MCF 10A (cell line): ENCODE measurements around the gene MROH9. TPM values are rescaled to one million over a fixed set of nuclear protein-coding genes. Genes with fewer than 3 reads are reported as not detected.

Source experiments
- BruUV-seq: library from RNA; stranded (reverse); fragments of 400-500 nt; replicated peaks from 2 replicates; lab custom pipeline; 2021; lab: Mats Ljungman, UMichigan
- CTCF ChIA-PET: fragments of 300-600 bp; sonication (Branson Sonifier 250); formaldehyde crosslinking; extraction: SDS; loops from one replicate; lab custom pipeline; 2021; ENCODE audit warnings: antibody characterized with exemption, inconsistent platforms; lab: Yijun Ruan, JAX
- POLR2A ChIA-PET: fragments of 300-600, 350-650 bp; sonication (Branson Sonifier 250); formaldehyde crosslinking; extraction: SDS; loops from one replicate; lab custom pipeline; 2020; ENCODE audit warnings: antibody characterized with exemption, inconsistent platforms; lab: Yijun Ruan, JAX
- DNase-seq: peaks from one replicate; pipeline ENCODE4 v3.0.0-alpha.2; 2018; ENCODE audit not compliant: unreplicated experiment
- H3K27ac Mint-ChIP-seq: one replicate; pipeline ENCODE4 v1.8.0; 2022; ENCODE audit warnings: mild to moderate bottlenecking, low read depth, mixed read lengths; ENCODE audit not compliant: unreplicated experiment
- H3K27me3 Mint-ChIP-seq: one replicate; pipeline ENCODE4 v1.8.0; 2022; ENCODE audit warnings: mixed read lengths; ENCODE audit not compliant: insufficient read depth, unreplicated experiment
- H3K36me3 Mint-ChIP-seq: one replicate; pipeline ENCODE4 v1.8.0; 2022; ENCODE audit warnings: mild to moderate bottlenecking, moderate library complexity, mixed read lengths; ENCODE audit not compliant: insufficient read depth, unreplicated experiment
- H3K4me1 Mint-ChIP-seq: one replicate; pipeline ENCODE4 v1.8.0; 2022; ENCODE audit warnings: mixed read lengths; ENCODE audit not compliant: insufficient read depth, unreplicated experiment
- H3K4me3 Mint-ChIP-seq: one replicate; pipeline ENCODE4 v1.8.0; 2022; ENCODE audit warnings: mild to moderate bottlenecking, moderate library complexity, mixed read lengths; ENCODE audit not compliant: unreplicated experiment
- H3K9me3 Mint-ChIP-seq: one replicate; pipeline ENCODE4 v1.8.0; 2022; ENCODE audit warnings: mixed read lengths; ENCODE audit not compliant: unreplicated experiment
- CTCF ChIP-seq: fragments of 200-600 bp; IDR thresholded peaks from one replicate; pipeline ENCODE4 v1.8.0; 2022; ENCODE audit warnings: antibody characterized with exemption, mild to moderate bottlenecking; ENCODE audit not compliant: unreplicated experiment
- intact Hi-C: fragments of 100-400 bp; cut with micrococcal nuclease; formaldehyde crosslinking; loops from 2 replicates; pipeline ENCODE4 v1.14.1; 2022
- total RNA-seq: library from RNA; stranded (reverse); gene quantifications from 2 replicates; pipeline ENCODE4 v1.2.3, GENCODE V29; 2022

The MROH9 gene
- total RNA-seq, 1 experiment from 2014 or later = not detected

- no peaks in the 10 kb centered on the region for H3K36me3 Mint-ChIP-seq
- H3K4me3 Mint-ChIP-seq = no peak overlapping the region
- no peak overlapping the region for H3K27ac Mint-ChIP-seq
- intact Hi-C loops = no loop called here
- ChIA-PET POLR2A (no interaction called here), CTCF (interaction anchor here (0.6 to 6.2 kb wide), 5 partner anchors 118 to 1026 kb away, joined by 3 to 58 read pairs (median 3); partner anchors contain the start of gene FMO4)
- BruUV-seq = no TSS peak
- H3K4me1 Mint-ChIP-seq = no peaks in the 10 kb centered on the region
- H3K9me3 Mint-ChIP-seq = no peaks in the 10 kb centered on the region
- H3K27me3 Mint-ChIP-seq = no peaks in the 10 kb centered on the region
- no peak for DNase-seq
- no peak for TF ChIP-seq CTCF
Measured at GRCh38 chr1:171087896-171088295, 152.6 kb downstream of the MROH9 start.

- Mint-ChIP-seq H3K4me1 (no peaks in the 10 kb centered on the region), H3K36me3 (no peaks in the 10 kb centered on the region), H3K4me3 (no peak within 1 kb of the TSS), H3K27ac (no peak within 1 kb of the TSS), H3K27me3 (no peaks in the 10 kb centered on the region), H3K9me3 (no peaks in the 10 kb centered on the region)
- ChIA-PET CTCF (interaction anchor here (0.5 to 5.3 kb wide), 8 partner anchors 9 to 223 kb away, joined by 4 to 32 read pairs (median 6); partner anchors contain the start of gene FMO4), POLR2A (no interaction called here)
- intact Hi-C loops = no loop called here
- no TSS peak for BruUV-seq
- no peak for TF ChIP-seq CTCF
- DNase-seq = no peak
Measured at GRCh38 chr1:171090604-171091003, 155.3 kb downstream of the MROH9 start, which contains the start of gene FMO3. Gene FMO3, plus strand, starts transcription at chr1:171090905. Its CDS starts 1,754 bp downstream, at chr1:171092659.

- POLR2A ChIA-PET = no interaction called here
- CTCF ChIA-PET = interaction anchor here (0.7 to 1.5 kb wide), 5 partner anchors 23 to 415 kb away, joined by 3 to 7 read pairs (median 4); partner anchors contain the start of gene FMO4
Measured at GRCh38 chr1:171103862-171104261, 168.5 kb downstream of the MROH9 start.

More at GRCh38 chr1:171103862-171104261, 168.5 kb downstream of the MROH9 start:
- Mint-ChIP-seq H3K36me3 (no peaks in the 10 kb centered on the region), H3K4me1 (no peaks in the 10 kb centered on the region), H3K27ac (no peak overlapping the region), H3K27me3 (no peaks in the 10 kb centered on the region), H3K9me3 (no peaks in the 10 kb centered on the region), H3K4me3 (no peak overlapping the region)
- no TSS peak for BruUV-seq
- intact Hi-C loops = no loop called here
- DNase-seq = no peak
- no peak for TF ChIP-seq CTCF
